GM21723 (cell line): ENCODE results near the gene ARHGAP10.
A peak's percentile ranks its signal among the peaks of the same experiment; 100 is the strongest.

Experiments
- ATAC-seq: cut with Tn5 transposase; IDR thresholded peaks from one replicate; pipeline ENCODE4 v1.9.1; 2021; ENCODE audit warnings: mild to moderate bottlenecking, moderate library complexity; ENCODE audit not compliant: unreplicated experiment

The ARHGAP10 gene

GRCh38 chr4:147824316-147824715 is 92.4 kb downstream of the ARHGAP10 start:
- ATAC-seq, result no peak

GRCh38 chr4:147824884-147825283 is 93.0 kb downstream of the ARHGAP10 start:
- no peak for ATAC-seq

GRCh38 chr4:147825451-147826287 is 93.8 kb downstream of the ARHGAP10 start:
- ATAC-seq, result no peak

GRCh38 chr4:147826288-147826646 is 94.4 kb downstream of the ARHGAP10 start:
- no peak for ATAC-seq

GRCh38 chr4:147828331-147828905 is 96.5 kb downstream of the ARHGAP10 start:
- ATAC-seq, result no peak

- ATAC-seq, result no peak
Observed at GRCh38 chr4:147829401-147830101, 97.7 kb downstream of the ARHGAP10 start.

- no peak for ATAC-seq
Observed at GRCh38 chr4:147830102-147830463, 98.2 kb downstream of the ARHGAP10 start.

GRCh38 chr4:147830987-147831386 is 99.1 kb downstream of the ARHGAP10 start:
- ATAC-seq, result no peak

GRCh38 chr4:147831551-147832171 is 99.8 kb downstream of the ARHGAP10 start:
- ATAC-seq, result no peak

GRCh38 chr4:147833254-147833653 is 101.4 kb downstream of the ARHGAP10 start:
- no peak for ATAC-seq

GRCh38 chr4:147833741-147834140 is 101.9 kb downstream of the ARHGAP10 start:
- ATAC-seq, result no peak

- no peak for ATAC-seq
Observed at GRCh38 chr4:147834480-147834879, 102.6 kb downstream of the ARHGAP10 start.

- ATAC-seq, result no peak
Observed at GRCh38 chr4:147836807-147837206, 104.9 kb downstream of the ARHGAP10 start.

- ATAC-seq, result no peak
Observed at GRCh38 chr4:147837435-147837834, 105.5 kb downstream of the ARHGAP10 start.

- ATAC-seq, result no peak
Observed at GRCh38 chr4:147837854-147838253, 106.0 kb downstream of the ARHGAP10 start.

GRCh38 chr4:147839200-147839599 is 107.3 kb downstream of the ARHGAP10 start:
- ATAC-seq, result no peak

- ATAC-seq, result no peak
Observed at GRCh38 chr4:147839663-147840062, 107.8 kb downstream of the ARHGAP10 start.

GRCh38 chr4:147840838-147841738 is 109.2 kb downstream of the ARHGAP10 start:
- ATAC-seq, result peak; percentile 66

- ATAC-seq, result no peak
Observed at GRCh38 chr4:147842573-147842972, 110.7 kb downstream of the ARHGAP10 start.

- no peak for ATAC-seq
Observed at GRCh38 chr4:147843162-147843561, 111.3 kb downstream of the ARHGAP10 start.

GRCh38 chr4:147844781-147845180 is 112.9 kb downstream of the ARHGAP10 start:
- no peak for ATAC-seq
